GM12873 (cell line): ENCODE results near the gene TMC5.

Experiments
- CTCF ChIP-seq: IDR thresholded peaks from 2 replicates; pipeline ENCODE4 v1.5.1; 2012; ENCODE audit warnings: low read depth, mild to moderate bottlenecking, moderate library complexity, low read length, control low read depth; ENCODE audit not compliant: insufficient read depth; ENCODE audit errors: missing control alignments

Gene TMC5

DNA sequence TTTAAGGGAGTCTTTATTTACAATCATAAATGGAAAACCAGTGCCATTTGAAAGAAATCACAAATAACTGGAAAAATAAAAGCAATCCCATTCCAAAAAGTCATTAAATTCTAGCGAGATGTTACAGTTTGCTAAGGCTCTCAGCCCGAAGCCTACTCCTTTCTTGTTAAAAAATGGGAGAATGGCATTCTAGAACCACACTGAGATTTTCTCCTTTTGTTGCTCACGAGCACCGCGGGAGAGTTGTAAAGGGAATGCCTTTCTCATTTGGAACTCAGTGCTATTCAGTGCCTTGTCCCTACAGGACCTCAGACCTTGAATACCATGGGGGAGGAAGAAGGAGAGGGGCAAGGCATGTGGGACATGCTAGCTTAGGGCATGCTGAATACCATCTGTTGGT is 67.9 kb downstream of the TMC5 start:
- TF ChIP-seq CTCF, result no peak

GRCh38 chr16:19486051-19486450 is 68.4 kb downstream of the TMC5 start:
- TF ChIP-seq CTCF, result no peak

- no peak for TF ChIP-seq CTCF
Measured at GRCh38 chr16:19486750-19487325, 69.2 kb downstream of the TMC5 start.

DNA sequence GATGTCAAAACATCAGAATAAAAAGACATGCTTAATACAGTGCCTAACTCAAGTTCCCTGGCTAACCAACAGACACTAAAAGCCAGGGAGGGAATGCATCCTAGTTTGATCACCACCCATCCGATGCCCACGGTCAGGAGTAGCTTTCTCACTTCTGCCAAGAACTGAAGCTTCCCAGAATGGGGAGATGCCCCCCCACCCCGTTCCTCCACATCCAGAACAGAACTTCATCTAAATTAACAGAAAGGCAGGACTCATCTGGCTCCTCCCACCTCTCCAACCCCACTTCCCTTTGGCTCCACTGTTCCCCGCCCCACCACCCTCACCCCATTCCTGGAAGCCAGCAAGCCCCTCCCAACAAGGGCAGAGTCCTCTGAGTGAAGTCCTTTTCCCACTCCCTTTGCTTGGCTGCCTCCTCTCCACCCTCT is 70.5 kb downstream of the TMC5 start:
- TF ChIP-seq CTCF, result no peak

GRCh38 chr16:19490619-19491018 is 72.9 kb downstream of the TMC5 start:
- TF ChIP-seq CTCF, result no peak

- no peak for TF ChIP-seq CTCF
Measured at GRCh38 chr16:19497176-19497575, 79.5 kb downstream of the TMC5 start.

DNA sequence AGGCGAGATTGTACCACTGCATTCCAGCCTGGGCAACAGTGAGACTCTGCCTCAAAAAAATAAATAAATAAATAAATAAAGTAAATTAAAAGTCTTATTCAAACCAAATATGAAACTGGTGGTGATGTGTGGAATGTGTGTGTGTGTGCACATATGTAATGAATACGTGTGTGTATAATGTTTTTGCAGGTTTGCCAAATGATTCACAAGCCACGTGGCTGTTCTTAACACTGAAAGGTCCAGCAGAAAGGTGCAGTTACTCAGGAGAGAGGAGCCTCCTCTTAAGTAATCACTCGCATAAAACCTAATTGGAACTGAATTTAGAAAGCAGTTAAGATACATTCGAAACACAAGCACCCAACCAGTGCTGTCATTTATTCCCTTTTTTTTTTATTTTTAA is 81.3 kb downstream of the TMC5 start:
- no peak for TF ChIP-seq CTCF
